GM12864 (cell line): ENCODE data around the gene CPNE5.

Experiments used
- DNase-seq: peaks from one replicate; pipeline ENCODE4 v3.0.0-alpha.2; 2011; ENCODE audit warnings: low read depth
- H3K4me3 ChIP-seq: 2 replicates; pipeline ENCODE4 v1.5.1; 2011; ENCODE audit warnings: mild to moderate bottlenecking, low read depth, low read length, control low read depth
- TF ChIP-seq, protein P1 (sequence below): IDR thresholded peaks from 2 replicates; pipeline ENCODE4 v1.5.1; 2011; ENCODE audit warnings: low read depth, mild to moderate bottlenecking, moderate library complexity, low read length, control low read depth, inconsistent platforms; ENCODE audit errors: missing control alignments

CPNE5 gene

DNA sequence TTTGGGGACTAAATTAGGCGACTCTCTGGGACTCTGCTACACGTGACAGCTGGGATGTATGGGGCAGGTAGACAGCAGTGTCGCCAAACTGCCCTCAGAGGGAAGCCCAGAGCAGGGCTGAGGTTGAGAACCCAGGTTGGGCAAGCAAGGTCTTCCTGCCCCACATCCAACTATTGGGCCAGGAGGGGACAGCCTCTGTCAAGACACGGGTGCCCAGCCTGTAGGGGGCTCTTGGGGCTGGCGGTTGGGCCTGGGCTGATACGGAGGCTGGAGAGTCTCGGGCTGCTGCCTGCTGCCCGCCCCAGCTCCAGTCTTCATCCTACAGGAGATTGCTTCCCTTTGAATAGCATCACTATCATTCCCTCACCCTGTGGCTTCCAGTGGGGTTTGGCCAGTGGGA lies 33.3 kb downstream of the CPNE5 start:
- TF ChIP-seq, protein P1, sequence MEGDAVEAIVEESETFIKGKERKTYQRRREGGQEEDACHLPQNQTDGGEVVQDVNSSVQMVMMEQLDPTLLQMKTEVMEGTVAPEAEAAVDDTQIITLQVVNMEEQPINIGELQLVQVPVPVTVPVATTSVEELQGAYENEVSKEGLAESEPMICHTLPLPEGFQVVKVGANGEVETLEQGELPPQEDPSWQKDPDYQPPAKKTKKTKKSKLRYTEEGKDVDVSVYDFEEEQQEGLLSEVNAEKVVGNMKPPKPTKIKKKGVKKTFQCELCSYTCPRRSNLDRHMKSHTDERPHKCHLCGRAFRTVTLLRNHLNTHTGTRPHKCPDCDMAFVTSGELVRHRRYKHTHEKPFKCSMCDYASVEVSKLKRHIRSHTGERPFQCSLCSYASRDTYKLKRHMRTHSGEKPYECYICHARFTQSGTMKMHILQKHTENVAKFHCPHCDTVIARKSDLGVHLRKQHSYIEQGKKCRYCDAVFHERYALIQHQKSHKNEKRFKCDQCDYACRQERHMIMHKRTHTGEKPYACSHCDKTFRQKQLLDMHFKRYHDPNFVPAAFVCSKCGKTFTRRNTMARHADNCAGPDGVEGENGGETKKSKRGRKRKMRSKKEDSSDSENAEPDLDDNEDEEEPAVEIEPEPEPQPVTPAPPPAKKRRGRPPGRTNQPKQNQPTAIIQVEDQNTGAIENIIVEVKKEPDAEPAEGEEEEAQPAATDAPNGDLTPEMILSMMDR = no peak
- H3K4me3 ChIP-seq = no peak overlapping the region
- DNase-seq = no peak

DNA sequence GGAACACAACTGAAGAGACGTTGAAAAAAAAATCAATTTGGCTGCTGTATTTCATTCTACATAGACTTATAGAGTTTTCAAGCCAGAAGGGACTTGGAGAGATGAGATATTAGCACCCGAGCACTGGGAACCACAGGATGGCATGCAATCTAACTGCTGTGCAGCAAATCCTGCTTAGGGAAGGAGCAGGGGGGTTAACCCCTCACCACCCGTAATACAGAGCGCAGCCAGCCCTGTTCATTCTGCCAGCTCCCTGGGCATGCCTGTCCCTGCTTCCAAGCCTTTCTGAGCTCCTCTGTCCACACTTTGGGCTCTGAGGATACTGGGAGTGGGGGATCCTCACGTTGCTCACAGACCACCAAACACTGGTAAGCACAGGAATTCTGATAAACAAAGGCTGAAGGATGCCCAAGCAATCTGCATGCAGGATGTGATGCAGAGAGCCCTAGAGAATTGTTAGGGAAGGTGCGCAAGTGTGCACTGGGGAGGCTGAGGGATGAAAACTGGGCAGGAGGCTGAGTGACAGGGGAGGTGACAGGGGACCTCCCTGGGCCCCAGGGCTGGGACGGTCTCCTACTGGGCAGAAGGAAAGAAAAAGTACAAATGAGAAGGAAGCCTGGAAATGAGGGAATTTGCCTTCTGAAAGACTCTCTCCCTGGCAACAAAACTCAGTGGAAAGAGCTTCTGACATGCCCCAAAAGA lies 34.0 kb downstream of the CPNE5 start:
- TF ChIP-seq, protein P1 = no peak
- no peak overlapping the region for H3K4me3 ChIP-seq
- DNase-seq = no peak

DNA sequence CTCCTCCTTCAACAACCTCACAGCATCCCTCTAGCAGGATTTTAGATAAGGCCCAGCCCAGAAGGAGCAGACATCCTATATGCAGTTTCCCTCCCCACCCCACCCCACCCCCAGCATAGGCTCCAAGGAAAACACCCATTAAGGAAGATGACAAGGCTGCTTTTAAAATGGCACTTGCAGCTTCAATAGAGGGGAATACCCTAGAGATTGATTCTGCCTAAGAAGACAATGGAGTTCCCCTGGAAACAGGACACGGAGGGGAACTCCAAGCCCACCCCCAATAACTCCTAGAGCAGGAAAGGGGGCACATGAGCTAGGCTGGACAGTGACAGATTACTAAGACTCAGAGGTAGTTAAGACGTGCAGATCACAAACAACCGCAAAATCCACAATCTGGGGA lies 34.7 kb downstream of the CPNE5 start:
- H3K4me3 ChIP-seq = no peak overlapping the region
- DNase-seq = no peak
- TF ChIP-seq, protein P1 = no peak

DNA sequence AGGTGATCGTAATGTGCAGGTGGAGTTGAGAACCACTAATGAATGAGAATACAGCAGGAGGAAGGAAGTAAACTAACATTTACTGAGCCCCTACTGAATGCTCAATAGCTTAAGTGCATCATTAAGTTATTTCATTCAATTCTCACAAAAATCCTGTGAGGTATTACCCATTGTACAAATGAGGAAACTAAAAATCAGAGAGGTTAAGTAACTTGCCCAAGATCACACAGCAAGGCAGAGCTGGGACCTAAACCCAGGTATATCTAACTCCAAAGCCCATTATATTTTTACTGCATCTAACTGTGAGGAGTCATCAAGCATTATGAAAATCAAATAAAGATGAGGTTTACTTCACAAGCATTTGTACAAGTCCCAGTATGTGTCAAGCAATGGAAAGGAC lies 35.3 kb downstream of the CPNE5 start:
- DNase-seq = no peak
- no peak overlapping the region for H3K4me3 ChIP-seq
- TF ChIP-seq, protein P1 = no peak

DNA sequence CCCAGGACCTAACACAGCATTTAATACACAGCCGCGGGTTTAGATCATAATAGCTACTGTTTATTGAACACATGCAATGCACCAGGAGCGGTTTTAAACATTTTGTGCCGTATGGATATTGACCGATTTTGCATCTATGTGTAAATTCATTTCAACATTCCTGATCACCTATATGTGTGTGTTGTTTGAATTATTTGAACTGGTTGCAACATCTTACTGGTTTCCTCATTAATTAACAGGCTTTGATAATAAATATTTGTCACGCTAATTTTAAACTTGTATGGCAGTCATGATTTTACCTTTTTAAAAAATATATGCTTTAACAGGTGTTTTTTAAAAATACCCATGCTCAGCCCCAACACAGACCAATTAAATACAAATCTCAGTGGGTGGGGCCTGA lies 35.8 kb downstream of the CPNE5 start:
- no peak overlapping the region for H3K4me3 ChIP-seq
- no peak for DNase-seq
- TF ChIP-seq, protein P1 = no peak

DNA sequence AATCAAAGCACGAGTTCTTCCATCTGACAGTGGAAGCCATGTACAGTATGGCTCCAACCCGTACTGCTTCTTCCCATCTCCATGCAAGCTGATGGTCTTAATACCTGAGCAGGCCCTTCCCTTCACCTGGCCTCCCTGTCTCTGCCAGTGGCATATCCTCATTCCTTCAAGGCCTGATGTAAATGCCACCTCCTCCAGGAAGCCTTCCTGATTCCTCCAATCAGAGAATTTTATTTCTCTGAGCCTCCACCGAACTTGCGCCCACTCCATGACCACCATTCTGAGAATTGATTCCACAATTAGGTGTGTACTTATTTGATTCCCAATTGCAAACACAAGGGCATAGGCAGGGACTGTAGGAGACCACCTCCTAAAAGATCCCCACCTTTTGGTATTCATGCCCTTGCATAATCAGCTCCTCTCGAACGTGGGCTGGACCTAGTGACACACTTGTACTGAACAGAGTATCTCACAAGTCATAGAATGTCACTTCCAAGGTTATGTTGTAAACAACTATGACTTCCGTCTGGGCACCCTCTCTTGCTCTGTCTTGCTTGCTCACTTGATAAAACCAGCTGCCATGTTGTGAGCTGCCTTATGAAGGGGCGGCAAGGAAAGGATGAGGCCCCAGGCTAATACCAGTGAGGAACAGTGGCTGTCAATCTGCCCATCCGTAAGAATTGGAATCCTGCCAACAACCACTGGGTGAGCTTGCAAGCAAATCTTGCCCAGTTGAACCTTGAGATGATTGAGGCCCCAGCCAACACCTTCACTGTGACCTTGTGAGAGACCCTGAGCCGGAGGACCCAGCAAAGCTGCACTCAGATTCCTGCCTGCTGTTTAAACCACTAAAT lies 38.8 kb downstream of the CPNE5 start:
- no peak for DNase-seq
- TF ChIP-seq, protein P1 = no peak
- H3K4me3 ChIP-seq = no peak overlapping the region
